HG03342 (cell line): Measurements from ENCODE around the gene SLC15A4.

Experiments used
- ATAC-seq: cut with Tn5 transposase; IDR thresholded peaks from one replicate; pipeline ENCODE4 v1.9.1; 2021; ENCODE audit warnings: mild to moderate bottlenecking, moderate library complexity; ENCODE audit not compliant: unreplicated experiment

The SLC15A4 gene

GRCh38 chr12:128795530-128796361 lies 28.0 kb downstream of the SLC15A4 start:
- no peak for ATAC-seq

DNA sequence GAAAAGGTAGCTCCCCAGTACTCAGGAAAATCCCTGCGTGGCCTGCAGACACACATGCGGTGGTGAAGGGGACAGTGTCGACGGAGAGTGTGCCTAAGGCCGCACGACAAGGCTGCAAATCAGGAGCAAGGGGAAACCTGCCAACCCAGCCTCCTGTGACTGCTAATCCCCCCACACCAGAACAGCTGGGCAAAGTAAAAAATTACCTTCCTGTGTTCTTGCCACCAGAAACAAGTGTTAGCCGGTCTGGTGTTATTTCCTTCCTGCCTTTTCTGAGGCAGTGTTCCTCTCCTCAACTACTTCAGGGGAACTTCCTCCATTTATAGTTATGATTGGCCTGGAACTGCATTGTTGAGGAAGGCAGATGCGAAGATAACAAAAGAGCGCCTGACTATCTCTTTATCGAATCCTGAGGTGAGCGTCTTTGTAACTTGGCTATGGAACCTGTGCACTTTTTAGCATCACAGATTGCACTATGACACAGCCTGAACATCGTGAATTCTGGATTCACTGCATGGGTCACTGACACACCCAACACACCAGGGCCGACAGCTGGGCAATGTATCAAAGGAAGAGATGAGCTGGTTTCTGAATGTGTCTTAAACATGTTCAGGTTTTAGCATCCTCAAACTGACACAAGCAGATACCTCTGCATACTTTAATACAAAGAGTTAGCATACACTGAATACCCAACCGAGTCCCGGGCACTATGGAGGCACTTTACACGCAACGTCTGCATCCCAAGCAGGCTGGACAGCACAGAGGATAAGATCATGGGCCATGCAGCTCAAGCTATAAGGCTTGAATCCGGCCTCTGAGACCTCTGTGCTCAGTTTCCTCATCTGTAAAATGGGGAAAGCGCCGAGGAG lies 28.9 kb downstream of the SLC15A4 start:
- ATAC-seq = no peak

DNA sequence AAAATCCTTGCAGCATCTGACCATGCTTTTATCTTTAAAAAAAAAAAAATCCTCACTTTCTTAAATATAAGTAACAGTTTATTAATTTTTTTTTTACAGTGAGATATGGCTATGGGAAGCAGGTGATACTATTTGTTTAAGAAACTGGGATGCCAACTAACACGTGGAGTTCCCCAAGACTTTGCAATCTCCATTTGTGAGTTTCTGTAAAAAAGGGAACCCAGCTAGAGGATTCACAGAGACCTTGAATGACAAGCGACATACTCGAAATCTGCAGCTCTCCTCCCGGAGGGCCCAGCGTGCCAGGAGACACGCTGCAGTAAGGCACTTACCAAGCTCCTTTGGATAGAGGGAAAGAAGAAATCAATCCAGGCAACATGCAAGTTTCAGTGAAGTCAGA lies 30.1 kb downstream of the SLC15A4 start:
- ATAC-seq = no peak

DNA sequence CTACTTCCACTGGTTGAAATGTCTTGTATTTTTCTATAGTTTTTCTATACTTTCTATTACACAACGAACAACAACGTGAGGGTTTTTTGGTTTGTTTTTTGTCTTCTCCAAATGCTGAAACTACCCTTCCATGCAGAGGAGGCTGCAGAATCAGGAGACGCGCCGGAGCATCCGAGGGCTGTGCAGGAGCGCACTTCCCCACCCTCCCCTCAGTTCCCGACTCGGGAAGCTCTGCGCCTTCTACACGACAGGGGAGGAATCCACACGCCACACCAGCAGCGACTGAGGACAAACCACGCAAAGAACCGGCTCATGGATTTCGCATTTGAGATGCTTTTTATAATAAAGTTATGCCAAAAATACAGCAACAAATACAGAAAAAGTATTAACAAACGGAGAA lies 30.9 kb downstream of the SLC15A4 start:
- no peak for ATAC-seq

DNA sequence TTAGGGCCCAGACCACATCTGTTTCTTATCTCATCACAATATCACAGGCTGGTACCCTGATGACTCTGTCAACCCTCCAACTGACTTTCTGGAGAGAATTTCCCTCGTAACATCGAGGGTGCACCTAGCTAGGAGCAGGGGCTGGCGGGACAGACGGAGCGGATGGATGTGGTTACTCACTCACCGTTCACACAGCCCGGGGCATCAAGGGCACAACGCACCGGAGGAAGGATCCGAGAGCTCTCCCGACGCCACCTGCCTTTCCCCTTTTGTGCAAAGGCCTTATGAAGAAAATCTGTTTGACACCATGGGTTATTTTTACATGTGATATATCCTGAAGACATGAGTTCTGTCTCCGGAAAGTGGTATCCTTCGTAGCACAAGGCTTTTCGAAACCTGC lies 31.4 kb downstream of the SLC15A4 start:
- ATAC-seq = no peak

DNA sequence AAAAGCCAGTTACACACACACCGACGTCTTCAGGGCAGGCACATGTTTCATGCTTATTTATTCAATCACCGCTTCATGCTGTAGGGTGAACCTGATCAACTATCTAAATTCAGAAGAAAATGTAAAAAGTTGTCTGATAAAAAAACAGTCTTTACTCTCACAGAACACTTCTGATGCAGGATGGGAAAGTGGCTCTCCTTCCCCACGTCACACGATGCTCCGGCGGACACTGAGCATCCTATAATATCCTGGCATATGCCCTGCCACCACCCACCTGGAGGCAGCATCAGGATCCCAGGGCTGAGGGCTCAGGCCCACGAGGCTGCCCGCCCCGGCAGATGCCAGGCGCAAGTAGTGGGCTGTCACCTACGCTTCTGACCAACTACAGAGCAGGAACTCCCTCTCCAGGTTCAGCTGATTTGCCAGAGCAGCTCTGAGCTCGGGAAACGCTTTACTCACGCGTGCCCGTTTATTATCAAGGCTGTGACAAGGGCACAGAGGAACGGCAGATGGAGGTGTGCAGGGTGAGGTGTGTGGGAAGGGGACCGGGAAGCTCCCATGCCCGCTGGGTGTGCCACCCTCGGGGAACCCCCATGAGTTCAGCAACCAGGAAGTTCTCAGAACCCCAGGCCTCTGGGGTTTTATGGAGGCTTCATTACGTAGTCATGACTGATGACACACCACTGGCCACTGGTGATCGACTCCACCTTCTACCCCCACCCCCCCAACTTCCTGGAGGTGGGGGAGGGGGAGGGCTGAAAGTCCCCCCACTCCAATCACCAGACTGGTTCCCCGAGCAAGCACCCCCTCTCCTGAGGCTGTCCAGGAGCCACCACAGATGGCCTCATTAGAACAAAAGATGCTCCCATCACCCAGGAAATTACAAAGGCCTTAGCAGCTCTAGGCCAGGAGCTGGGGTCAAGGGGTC lies 32.1 kb downstream of the SLC15A4 start:
- no peak for ATAC-seq

GRCh38 chr12:128790653-128791373 lies 32.9 kb downstream of the SLC15A4 start:
- no peak for ATAC-seq

GRCh38 chr12:128790221-128790620 lies 33.5 kb downstream of the SLC15A4 start:
- ATAC-seq = no peak

DNA sequence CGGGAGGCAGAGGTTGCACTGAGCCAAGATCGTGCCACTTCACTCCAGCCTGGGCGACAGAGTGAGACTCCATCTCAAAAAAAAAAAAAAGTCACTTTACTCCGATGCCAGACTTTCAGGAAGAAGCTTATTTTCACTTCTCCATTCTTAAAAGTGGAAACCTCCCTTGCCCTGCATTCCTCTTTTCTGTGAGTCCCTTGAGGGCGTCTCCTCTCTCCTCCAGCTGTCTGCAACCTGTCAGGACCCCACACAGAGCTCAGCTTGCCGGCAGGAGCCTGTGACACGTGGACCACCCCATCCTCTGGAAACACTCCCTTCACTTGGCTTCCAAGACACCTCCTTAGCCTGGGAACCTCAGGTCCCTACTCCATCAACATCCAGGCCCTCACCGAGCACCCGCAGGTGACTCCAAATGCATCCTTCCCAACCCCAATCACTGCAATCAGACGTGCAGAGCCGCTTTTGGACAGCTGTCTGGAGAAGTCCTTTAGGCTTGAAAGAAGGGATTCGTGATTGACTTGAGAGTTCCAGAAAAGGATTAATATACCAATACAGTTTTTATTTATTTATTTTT lies 34.3 kb downstream of the SLC15A4 start:
- ATAC-seq = no peak

GRCh38 chr12:128787827-128788226 lies 35.9 kb downstream of the SLC15A4 start:
- ATAC-seq = no peak

- ATAC-seq = no peak
These were observed 36.9 kb downstream of the SLC15A4 start for GRCh38 chr12:128786741-128787391.

DNA sequence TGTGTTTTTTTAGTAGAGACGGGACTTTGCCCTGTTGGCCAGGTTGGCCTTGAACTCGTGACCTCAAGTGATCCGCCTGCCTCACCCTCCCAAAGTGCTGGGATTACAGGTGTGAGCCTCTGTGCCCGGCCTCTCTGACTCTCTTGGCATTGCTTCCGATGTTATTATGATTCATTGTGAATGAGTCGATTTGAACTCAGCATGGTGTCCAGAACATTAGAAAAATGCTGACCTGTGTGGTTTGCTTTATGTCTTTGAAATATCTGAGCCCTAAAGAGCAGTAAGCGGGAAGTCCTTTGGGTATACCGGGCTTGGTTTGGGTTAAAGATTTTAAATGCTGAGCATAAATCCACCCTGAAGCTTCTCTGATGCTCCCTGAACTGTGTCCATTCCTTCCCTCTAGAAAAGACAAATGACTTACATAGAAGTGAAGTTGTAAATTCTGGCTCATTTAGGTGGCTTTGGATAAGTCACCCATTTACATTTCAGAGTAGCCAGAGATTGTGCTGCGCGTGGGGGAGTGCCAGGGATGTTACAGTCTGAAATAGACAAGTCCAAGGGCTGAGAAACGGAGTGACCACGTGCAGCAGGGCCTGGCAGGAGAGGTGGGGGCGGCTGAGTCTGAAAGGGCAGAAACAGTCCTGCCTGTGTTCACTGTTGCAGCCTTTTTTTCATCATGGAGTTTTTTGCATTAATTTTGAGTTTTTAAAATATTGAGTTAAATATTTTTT lies 39.6 kb downstream of the SLC15A4 start:
- no peak for ATAC-seq

DNA sequence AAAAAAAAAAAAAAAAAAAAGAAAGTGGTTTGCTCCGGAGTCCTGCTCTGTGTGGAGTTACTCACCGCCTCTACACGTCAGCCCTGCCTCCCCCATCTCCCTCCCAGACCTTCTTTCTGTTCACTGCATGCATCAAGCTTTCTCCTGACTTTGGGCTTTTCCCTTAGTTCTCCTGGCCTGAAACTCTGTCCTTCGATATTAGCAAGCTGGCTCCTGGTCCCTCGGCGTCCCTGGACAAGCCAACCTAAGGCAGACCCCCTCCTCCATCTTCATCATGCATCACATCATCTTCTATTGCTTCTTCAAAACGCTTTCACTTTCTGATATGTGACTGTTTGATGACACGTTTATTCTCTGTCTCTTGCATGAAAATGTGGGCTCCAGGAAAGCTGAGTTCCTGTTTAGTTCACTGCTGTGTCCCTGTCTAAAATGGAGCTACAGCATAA lies 40.6 kb downstream of the SLC15A4 start:
- ATAC-seq = peak; percentile 81

GRCh38 chr12:128779901-128780300 lies 43.9 kb downstream of the SLC15A4 start:
- ATAC-seq = no peak

DNA sequence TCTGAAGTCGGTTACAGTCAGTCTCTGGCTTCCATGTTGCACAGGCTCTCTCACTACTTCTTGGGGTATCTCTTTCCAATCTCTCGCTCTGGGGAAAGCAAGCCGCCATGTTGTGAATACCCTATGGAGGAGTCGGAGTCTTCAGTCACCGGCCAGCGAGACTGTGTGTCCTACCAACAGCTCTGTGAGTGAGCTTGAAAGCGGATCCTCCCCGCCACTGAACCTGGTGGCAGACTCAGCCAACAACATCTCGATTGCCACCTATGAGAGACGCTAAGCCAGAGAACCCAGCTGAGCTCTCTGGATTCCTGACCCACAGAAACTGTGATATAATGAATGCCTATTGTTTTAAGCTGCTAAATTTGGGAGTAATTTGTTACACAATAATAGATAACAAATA lies 51.5 kb downstream of the SLC15A4 start:
- ATAC-seq = no peak

GRCh38 chr12:128771681-128772080 lies 52.1 kb downstream of the SLC15A4 start:
- ATAC-seq = no peak

DNA sequence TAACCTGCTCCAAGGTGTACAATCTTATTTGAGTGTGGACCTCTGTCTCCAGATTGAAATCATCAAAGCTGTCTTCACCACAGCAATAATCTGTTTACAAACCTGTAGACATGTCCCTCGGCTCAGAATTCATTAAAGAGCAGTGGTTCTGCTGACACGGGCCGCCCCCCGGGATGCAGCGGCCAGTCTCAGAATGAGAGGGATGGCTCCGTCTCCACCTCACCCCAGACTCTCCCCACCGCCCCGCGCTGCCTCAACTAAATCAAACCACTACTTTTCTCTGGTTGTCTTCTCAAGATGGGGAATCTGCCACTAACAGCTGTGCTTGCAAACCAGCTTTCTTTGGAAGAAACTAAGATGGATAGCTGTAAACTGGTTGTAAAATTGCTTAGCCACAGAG lies 56.2 kb downstream of the SLC15A4 start:
- ATAC-seq = no peak

- no peak for ATAC-seq
These were observed 56.8 kb downstream of the SLC15A4 start for GRCh38 chr12:128766738-128767501.
